Upper lobe of right lung (tissue), 1 donor: ENCODE results near the gene TMEM126A. TPM values are rescaled to one million over a fixed set of nuclear protein-coding genes. Genes with fewer than 3 reads are reported as not detected.

Source experiments
- ATAC-seq: fragments of 200-7000 bp; cut with Tn5 transposase; one replicate; pipeline ENCODE4 v1.9.1; 2020; ENCODE audit warnings: mild to moderate bottlenecking, moderate library complexity
- DNase-seq: peaks from one replicate; pipeline ENCODE4 v3.0.0-alpha.2; 2020
- H3K27ac ChIP-seq: fragments of 200-600 bp; one replicate; pipeline ENCODE4 v1.8.0; 2022
- H3K27me3 ChIP-seq: fragments of 200-600 bp; one replicate; pipeline ENCODE4 v1.8.0; 2022; ENCODE audit warnings: mild to moderate bottlenecking
- H3K36me3 ChIP-seq: fragments of 200-600 bp; one replicate; pipeline ENCODE4 v1.8.0; 2022
- H3K4me1 ChIP-seq: fragments of 200-600 bp; one replicate; pipeline ENCODE4 v1.8.0; 2022
- H3K4me3 ChIP-seq: fragments of 200-600 bp; one replicate; pipeline ENCODE4 v1.8.0; 2022; ENCODE audit warnings: mild to moderate bottlenecking
- H3K9me3 ChIP-seq: fragments of 200-600 bp; one replicate; pipeline ENCODE4 v1.8.0; 2022
- CTCF ChIP-seq: fragments of 200-600 bp; IDR thresholded peaks from one replicate; pipeline ENCODE4 v1.8.0; 2022; ENCODE audit warnings: antibody characterized with exemption
- intact Hi-C: fragments of 100-400 bp; cut with DNase I; formaldehyde crosslinking; loops from one replicate; pipeline ENCODE4 v1.11.0; 2022
- total RNA-seq: library from RNA; stranded (reverse); fragmentation: NEBNext Ultra II Directional; extraction: Animal tissue kit (Norgen Biotek cat#: 25700); gene quantifications from one replicate; pipeline ENCODE4 v1.2.1, GENCODE V29; 2021
- donor health status: DM: no; HTN: yes; CAD: no; lungs with severe emphysema.

The TMEM126A gene
- total RNA-seq, 1 donor from 2014 or later, result 26.1 TPM

- intact Hi-C loops, result no loop called here
- H3K4me1 ChIP-seq, result peaks cover 12% of the 10 kb centered on the region
Observed at GRCh38 chr11:85628771-85629341, 18.9 kb upstream of the TMEM126A start.

GRCh38 chr11:85634747-85635146 is 13.0 kb upstream of the TMEM126A start:
- ATAC-seq (no peak), DNase-seq (no peak)
- Histone ChIP-seq H3K27me3 (no peaks in the 10 kb centered on the region), H3K4me3 (no peak overlapping the region), H3K36me3 (peaks cover 68% of the 10 kb centered on the region), H3K9me3 (no peaks in the 10 kb centered on the region), H3K4me1 (peaks cover 5% of the 10 kb centered on the region), H3K27ac (no peak overlapping the region)
- intact Hi-C loops, result no loop called here
- TF ChIP-seq CTCF, result no peak

More at GRCh38 chr11:85628771-85629341, 18.9 kb upstream of the TMEM126A start:
- peak overlapping the region; percentile 92 for H3K4me3 ChIP-seq
- ATAC-seq, result no peak
- peak overlapping the region; percentile 89 for H3K27ac ChIP-seq
- DNase-seq, result no peak
- no peak for TF ChIP-seq CTCF
- H3K9me3 ChIP-seq, result no peaks in the 10 kb centered on the region
- H3K36me3 ChIP-seq, result peaks cover 25% of the 10 kb centered on the region
- no peaks in the 10 kb centered on the region for H3K27me3 ChIP-seq

- intact Hi-C loops, result no loop called here
- ATAC-seq (no peak), DNase-seq (no peak)
- no peak for TF ChIP-seq CTCF
- Histone ChIP-seq H3K4me3 (no peak overlapping the region), H3K36me3 (peaks cover 5% of the 10 kb centered on the region), H3K27me3 (no peaks in the 10 kb centered on the region), H3K9me3 (no peaks in the 10 kb centered on the region), H3K4me1 (peaks cover 8% of the 10 kb centered on the region), H3K27ac (no peak overlapping the region)
Observed at GRCh38 chr11:85643191-85643614, 4.6 kb upstream of the TMEM126A start.

- no peaks in the 10 kb centered on the region for H3K27me3 ChIP-seq
- peaks cover 19% of the 10 kb centered on the region for H3K4me1 ChIP-seq
- H3K27ac ChIP-seq, result peak overlapping the region; percentile 85
- H3K9me3 ChIP-seq, result no peaks in the 10 kb centered on the region
- DNase-seq (no peak), ATAC-seq (no peak)
- peaks cover 9% of the 10 kb centered on the region for H3K36me3 ChIP-seq
- intact Hi-C loops, result no loop called here
- H3K4me3 ChIP-seq, result peak overlapping the region; percentile 75
- no peak for TF ChIP-seq CTCF
Observed at GRCh38 chr11:85647078-85647477, 689 bp upstream of the TMEM126A start.

- intact Hi-C loops, result no loop called here
- ATAC-seq (no peak), DNase-seq (no peak)
- Histone ChIP-seq H3K27ac (no peak overlapping the region), H3K4me1 (peaks cover 19% of the 10 kb centered on the region), H3K9me3 (no peaks in the 10 kb centered on the region), H3K4me3 (no peak overlapping the region), H3K36me3 (peaks cover 39% of the 10 kb centered on the region), H3K27me3 (no peaks in the 10 kb centered on the region)
- no peak for TF ChIP-seq CTCF
Observed at GRCh38 chr11:85651118-85651517, 3.4 kb downstream of the TMEM126A start.
